Motor neuron (in vitro differentiated cells): ENCODE data around the gene PLCB2. TPM values are rescaled to one million over a fixed set of nuclear protein-coding genes. Genes with fewer than 3 reads are reported as not detected.

Source experiments
- ATAC-seq, 8 experiments: fragments of 200-7000 bp; cut with Tn5 transposase; replicated peaks in 6 of 8; 2 replicates each; pipeline ENCODE4 v1.8.0; 2021; ENCODE audit warnings: mild to moderate bottlenecking in 8 of 8, moderate library complexity in 8 of 8
- H3K27ac ChIP-seq, 2 donors: fragments of 250-450 bp; sonication (Bioruptor Pico); 2 replicates each; pipeline ENCODE4 v1.9.0; 2021; ENCODE audit warnings: antibody characterized with exemption in 2 of 2, mild to moderate bottlenecking in 2 of 2, moderate library complexity in 1 of 2
- H3K4me1 ChIP-seq, 2 donors: fragments of 250-450 bp; sonication (Bioruptor Pico); replicated peaks in 1 of 2; 2 replicates each; pipeline ENCODE4 v1.6.1; 2021; ENCODE audit warnings: antibody characterized with exemption in 2 of 2, mild to moderate bottlenecking in 2 of 2, moderate library complexity in 1 of 2
- H3K4me3 ChIP-seq, 5 donors: fragments of 250-450 bp; sonication (Bioruptor Pico); 2 replicates each; pipeline ENCODE4 v1.9.0; 2021; ENCODE audit warnings: antibody characterized with exemption in 5 of 5, mild to moderate bottlenecking in 5 of 5, moderate library complexity in 4 of 5
- WGBS, 10 experiments: fragments of 450-650 bp; shearing (Covaris generic); methylation state at CpG; one replicate each; pipeline ENCODE4 v1.0.0; 2022; 5-methylcytosine and 5-hydroxymethylcytosine counted together
- in situ Hi-C, 9 experiments: fragments of 400-800 bp; cut with MboI; loops; one replicate each; pipeline ENCODE4 v1.15.0; 2021; ENCODE audit warnings: low sequenced_read_pairs in 9 of 9, low pct_unique_long_range_greater_than_20kb in 2 of 9; ENCODE audit not compliant: unreplicated experiment in 9 of 9
- total RNA-seq, 8 experiments: library from RNA; unstranded; fragments of 300-600 nt; gene quantifications; 2 replicates each; pipeline versions ENCODE4 v1.2.3 to v1.2.4, GENCODE V29; 2022

Gene PLCB2
- total RNA-seq, 8 experiments from 2014 or later: 0.87 to 3.3 (median 1.6) TPM

DNA sequence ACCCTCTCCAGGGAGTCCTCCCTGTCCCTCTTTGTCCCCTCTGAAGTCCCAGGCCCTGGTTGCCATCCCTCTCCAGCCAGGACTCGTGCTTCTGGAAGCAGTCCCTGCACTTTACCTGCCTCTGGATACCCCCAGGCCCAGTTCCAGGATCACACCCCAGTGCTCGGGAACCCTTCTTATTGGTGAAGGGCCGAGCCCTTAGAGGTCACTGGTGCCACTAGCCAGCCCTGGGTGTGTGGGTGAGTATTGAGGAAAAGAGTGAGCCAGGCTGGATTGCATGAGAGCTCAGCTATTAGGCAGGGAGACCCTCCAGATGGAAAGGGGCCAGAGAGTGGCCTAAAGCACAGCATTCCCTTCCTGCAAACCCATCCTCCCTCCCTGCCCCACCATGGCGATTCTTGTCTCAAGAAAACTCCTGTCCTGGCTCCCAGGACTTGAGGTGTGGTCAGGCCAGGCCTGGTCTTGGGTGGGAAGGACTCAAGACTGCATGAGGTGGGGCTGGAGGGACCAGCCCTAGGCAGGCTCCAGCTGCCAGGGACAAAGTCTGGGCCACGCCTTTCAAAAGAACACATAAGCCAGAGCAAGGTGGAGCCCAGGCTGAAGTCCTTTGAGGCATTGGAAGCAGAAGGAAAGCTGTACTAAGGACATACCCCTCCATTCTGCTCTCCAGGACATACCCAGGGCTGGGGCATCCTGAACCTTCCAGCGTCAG is 38.3 kb upstream of the PLCB2 start:
- peak in 3 of 8 experiments; percentile 14 to 73 (median 41) for ATAC-seq
- no peak overlapping the region for H3K4me3 ChIP-seq
- WGBS, 10 experiments: 20 to 100% (median 60%) methylated on average over 1 of the region's 6 CpGs; no CpG with 5 or more reads in 5 of the 10 experiments
- H3K4me1 ChIP-seq: peaks cover 3% of the 10 kb centered on the region in 2 donors
- in situ Hi-C loops: no loop called here
- no peak overlapping the region for H3K27ac ChIP-seq

DNA sequence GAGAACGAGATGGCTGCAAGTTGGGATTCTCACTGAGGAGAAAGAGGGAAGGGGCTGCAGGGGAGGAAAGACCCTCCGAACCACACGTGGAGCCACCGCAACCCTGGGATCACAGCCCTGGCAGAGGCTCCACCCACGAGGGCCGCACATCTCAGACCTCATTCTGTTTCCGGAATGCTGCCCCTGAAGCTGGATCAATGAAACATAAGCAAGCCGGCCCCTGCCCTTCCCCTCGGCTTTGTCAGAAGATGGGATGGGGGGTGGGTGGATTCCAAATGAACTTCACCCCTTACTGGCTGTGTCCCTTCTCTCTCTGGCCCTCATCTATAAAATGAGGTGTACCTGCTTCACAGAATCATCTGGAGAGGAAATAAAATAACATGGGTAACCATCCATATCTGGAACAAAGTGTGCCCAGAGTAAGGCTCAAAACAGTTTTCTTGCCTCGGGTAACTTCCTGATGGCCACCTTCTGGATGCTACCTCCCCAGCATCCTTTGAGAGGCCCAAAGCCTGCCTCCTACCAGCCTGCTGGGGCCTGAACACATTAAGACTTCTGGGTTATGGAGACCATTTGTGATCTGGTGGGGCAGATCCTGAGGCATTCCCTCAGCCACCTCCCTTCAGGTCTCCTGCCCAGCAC is 37.6 kb upstream of the PLCB2 start:
- in situ Hi-C loops: no loop called here
- ATAC-seq: no peak

DNA sequence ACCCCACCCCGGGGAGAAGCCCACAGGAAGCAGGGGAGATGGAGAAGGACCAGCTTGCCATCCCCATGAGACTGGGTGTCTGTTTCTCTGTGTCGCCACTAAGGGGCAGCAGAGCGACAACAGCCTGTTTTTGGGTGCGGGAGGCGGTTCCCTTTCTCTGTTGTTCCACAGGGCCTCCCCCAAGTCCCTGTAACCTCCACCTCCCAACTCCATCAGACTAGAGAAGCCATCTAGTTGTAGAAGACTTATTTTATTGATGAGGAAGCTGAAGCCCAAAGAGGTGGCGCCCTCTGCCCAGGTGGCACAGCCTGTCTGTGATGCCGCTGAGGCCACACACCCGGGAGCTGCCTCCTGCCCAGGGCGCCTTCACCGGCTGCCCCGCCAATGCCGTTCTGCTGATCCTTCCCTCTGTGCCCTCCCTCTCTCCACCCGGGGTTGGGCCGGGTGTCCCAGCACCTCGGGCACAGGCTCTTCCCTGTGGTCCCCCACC is 36.9 kb upstream of the PLCB2 start:
- peaks cover 16 to 17% of the 10 kb centered on the region in 2 donors for H3K4me1 ChIP-seq
- no peak overlapping the region for H3K4me3 ChIP-seq
- 43 to 86% methylated on average over 4 to 9 of the region's 15 CpGs; no CpG with 5 or more reads in 8 of the 10 experiments for WGBS, 10 experiments
- in situ Hi-C loops: no loop called here
- no peak overlapping the region for H3K27ac ChIP-seq
- peak in 3 of 8 experiments; percentile 4 to 50 (median 7) for ATAC-seq

More for the DNA sequence above, 37.6 kb upstream of the PLCB2 start:
- H3K4me1 ChIP-seq: peaks cover 10% of the 10 kb centered on the region in 2 donors
- no peak overlapping the region for H3K27ac ChIP-seq
- WGBS, 10 experiments: 40 to 88% (median 60%) methylated on average over 1 of the region's 10 CpGs; no CpG with 5 or more reads in 7 of the 10 experiments
- no peak overlapping the region for H3K4me3 ChIP-seq

DNA sequence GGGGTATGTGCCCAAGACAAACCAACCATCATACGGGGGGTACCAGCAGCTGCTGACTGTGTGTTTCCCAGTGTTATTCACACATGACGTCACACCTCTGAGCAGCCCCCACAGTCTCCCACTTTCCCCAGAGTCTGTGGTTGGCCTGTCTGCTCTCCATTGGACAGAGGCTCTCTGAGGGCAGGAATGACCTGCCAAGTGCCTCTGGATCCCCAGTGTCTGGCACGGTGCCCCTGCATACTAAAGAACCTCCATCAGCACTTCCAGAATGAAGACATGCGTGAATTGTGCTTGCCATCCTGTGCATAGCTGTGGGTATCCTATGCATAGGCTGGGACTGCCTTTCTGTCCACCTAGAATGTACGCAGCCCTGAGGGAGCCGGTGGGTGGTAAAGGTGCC is 36.5 kb upstream of the PLCB2 start:
- WGBS, 10 experiments: 37 to 100% (median 60%) methylated on average over 1 to 4 of the region's 6 CpGs; no CpG with 5 or more reads in 2 of the 10 experiments
- in situ Hi-C loops: no loop called here
- Histone ChIP-seq H3K4me1 (peaks cover 19 to 20% of the 10 kb centered on the region in 2 donors), H3K4me3 (no peak overlapping the region), H3K27ac (no peak overlapping the region)
- ATAC-seq: no peak

DNA sequence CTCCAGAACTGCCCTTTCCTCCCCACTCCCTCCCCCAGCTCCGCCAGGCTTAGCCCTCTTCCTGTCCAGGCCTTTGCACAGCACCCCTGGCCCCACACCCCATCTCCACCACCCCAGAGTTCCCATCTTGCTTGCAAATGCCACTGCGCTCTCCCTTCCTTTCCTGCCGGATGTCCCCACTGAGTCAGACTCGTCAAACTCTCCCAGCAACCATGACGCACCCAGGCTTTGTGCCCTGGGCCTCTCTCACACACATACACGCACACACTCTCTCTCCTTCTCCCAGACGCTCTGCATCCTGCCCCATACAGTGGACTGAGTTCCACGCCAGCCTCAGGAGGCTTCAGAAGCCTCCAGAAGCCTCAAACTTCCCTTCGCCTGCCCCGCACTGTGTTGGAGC is 35.8 kb upstream of the PLCB2 start:
- WGBS, 10 experiments: 40 to 100% methylated on average over 1 to 2 of the region's 10 CpGs; no CpG with 5 or more reads in 8 of the 10 experiments
- in situ Hi-C loops: no loop called here
- peak in 3 of 8 experiments; percentile 9 to 52 (median 17) for ATAC-seq
- peaks cover 19 to 20% of the 10 kb centered on the region in 2 donors for H3K4me1 ChIP-seq
- H3K27ac ChIP-seq: no peak overlapping the region
- no peak overlapping the region for H3K4me3 ChIP-seq

DNA sequence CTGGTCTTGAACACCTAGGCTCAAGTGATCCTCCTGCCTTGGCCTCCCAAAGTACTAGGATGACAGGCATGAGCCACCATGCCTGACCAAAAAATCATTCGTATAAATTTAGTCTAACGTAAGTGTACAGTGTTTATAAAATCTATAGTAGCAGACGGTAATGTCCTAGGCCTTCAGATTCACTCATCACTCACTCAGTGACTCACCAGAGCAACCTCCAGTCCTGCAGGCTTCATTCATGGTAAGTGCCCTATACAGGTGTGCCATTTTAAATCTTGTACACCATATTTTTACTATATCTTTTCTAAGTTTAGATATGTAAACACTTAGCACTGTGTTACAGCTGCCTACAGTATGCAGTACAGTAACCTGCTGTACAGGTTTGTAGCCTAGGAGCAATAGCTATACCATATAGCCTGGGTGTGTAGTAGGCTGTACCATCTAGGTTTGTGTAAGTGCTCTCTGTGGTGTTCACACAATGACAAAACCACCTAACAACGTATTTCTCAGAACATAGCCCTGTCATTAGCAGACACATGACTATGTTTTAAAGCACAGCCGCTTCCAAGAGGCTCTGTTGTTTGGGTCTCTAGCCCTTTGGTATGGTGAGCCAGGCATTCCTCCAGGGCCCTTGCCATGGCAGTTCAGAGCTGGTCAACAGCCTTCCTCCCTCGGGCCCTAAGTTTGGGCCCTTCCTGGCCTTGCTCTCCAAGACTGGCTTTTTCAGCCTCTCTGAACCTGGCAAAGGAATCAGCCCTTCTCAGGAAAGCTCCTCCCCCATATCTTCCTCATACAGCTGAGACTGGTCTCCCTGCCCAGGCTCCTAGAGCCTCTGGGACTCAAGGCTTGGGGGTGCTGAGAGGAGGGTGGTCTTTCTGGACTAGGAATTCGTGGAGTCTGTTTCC is 34.9 kb upstream of the PLCB2 start:
- 0 to 93% (median 56%) methylated on average over 1 to 7 of the region's 7 CpGs; no CpG with 5 or more reads in 1 of the 10 experiments for WGBS, 10 experiments
- in situ Hi-C loops: no loop called here
- no peak overlapping the region for H3K27ac ChIP-seq
- H3K4me1 ChIP-seq: peaks cover 25 to 26% of the 10 kb centered on the region in 2 donors
- no peak for ATAC-seq
- no peak overlapping the region for H3K4me3 ChIP-seq

DNA sequence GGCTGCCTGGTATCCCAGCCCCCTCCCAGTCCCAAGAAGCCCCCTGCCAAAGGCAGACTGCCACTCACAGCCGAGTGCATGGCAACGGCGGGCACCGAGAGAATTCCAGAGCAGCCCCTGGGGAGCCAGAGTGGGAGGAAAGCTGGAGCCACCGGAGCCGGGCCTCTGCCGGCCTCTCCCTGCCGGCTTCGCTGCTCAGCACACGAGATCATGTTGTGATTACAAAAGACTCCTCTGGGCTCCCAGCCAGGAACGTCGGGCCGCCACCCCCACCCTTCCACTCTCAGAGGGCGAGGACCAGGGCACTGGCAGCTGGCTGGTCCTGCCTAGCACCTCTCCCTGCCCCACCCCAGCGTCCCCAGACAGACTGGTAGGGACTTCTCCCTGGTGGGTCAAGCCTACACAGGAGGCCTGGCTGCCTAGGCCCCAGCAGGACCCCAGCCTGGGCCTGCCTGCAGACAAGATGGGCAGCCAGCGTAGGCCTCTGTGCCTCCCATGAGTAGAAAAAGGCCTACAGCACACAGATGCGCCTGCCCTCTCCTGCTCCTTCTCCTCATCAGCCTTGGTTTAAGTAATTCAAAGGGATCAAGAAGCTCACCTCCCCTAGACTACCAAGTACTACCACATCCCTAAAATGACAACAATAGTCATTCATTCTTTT is 33.1 kb upstream of the PLCB2 start, which contains the start of gene CCDC9B:
TSS of gene CCDC9B (minus strand) at position 200 of the 661 bp plus-strand sequence. CDS start at position 80, 120 bp downstream.
- in situ Hi-C loops: no loop called here
- Histone ChIP-seq H3K4me3 (no peak within 1 kb of the TSS), H3K4me1 (peaks cover 26 to 31% of the 10 kb centered on the region in 2 donors), H3K27ac (peak within 1 kb of the TSS; percentile 57 to 72)
- WGBS, 10 experiments: 53 to 100% (median 83%) methylated on average over 1 to 6 of the region's 17 CpGs; no CpG with 5 or more reads in 7 of the 10 experiments
- ATAC-seq: peak; percentile 68 to 87 (median 76)

DNA sequence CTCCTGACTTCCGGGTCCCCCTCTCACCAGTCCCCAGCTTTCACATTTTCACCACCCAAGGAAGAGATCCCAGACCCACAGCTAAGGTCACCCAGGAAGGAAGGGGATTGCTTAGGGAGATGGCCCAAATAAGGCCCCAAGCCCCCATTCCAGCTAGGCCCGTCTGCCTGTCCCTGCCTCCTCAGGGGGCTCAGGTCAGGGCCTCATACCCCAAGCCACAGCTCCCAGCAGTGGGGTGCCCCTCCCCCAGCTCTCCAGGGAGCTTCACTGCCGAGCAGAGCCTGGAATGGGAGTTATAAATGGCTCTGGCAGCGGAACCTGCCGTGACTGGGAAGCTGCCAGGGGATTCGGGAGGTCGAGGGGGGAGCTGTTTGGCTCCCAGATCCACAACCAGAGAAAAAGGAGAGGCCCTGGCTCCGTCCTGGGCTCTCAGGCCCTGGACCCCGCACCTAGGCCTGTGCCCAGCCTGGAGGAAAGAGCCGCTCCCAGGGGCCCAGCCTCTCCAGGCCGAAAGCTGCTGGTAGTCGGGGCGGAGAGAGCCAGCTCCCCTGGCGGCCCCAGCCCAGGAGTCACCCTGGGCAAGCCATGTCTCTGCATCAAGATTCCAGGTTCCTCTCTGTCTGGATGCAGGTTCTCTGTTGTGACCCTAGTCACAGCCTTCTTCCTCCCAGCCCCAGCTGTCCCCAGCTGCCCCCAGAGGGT is 32.5 kb upstream of the PLCB2 start:
- peak overlapping the region; percentile 57 to 72 for H3K27ac ChIP-seq
- peak; percentile 26 to 57 (median 49) for ATAC-seq
- no peak overlapping the region for H3K4me3 ChIP-seq
- H3K4me1 ChIP-seq: peaks cover 26 to 31% of the 10 kb centered on the region in 2 donors
- in situ Hi-C loops: no loop called here
- WGBS, 10 experiments: 0 to 60% (median 46%) methylated on average over 1 to 7 of the region's 14 CpGs; no CpG with 5 or more reads in 6 of the 10 experiments

DNA sequence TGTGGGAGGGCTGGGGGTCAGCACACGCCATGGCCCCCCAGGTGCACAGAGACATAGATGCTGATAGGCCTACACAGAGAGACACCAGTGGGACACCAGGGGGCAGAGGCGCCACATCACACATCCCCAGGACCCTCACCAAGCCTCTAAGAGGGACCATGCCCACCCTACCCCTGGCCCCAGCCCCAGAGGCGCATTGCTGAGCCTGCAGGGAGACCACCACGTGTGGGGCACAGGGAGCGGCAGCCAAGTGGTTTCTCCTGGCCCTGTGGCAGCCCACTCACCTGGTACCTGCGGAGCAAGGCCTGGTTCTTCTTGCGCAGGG is 31.8 kb upstream of the PLCB2 start:
- 83 to 92% (median 83%) methylated on average over 1 to 2 of the region's 7 CpGs; no CpG with 5 or more reads in 7 of the 10 experiments for WGBS, 10 experiments
- H3K27ac ChIP-seq: no peak overlapping the region
- H3K4me3 ChIP-seq: no peak overlapping the region
- in situ Hi-C loops: no loop called here
- ATAC-seq: peak in 2 of 8 experiments; percentile 3 to 21
- peaks cover 26 to 31% of the 10 kb centered on the region in 2 donors for H3K4me1 ChIP-seq

DNA sequence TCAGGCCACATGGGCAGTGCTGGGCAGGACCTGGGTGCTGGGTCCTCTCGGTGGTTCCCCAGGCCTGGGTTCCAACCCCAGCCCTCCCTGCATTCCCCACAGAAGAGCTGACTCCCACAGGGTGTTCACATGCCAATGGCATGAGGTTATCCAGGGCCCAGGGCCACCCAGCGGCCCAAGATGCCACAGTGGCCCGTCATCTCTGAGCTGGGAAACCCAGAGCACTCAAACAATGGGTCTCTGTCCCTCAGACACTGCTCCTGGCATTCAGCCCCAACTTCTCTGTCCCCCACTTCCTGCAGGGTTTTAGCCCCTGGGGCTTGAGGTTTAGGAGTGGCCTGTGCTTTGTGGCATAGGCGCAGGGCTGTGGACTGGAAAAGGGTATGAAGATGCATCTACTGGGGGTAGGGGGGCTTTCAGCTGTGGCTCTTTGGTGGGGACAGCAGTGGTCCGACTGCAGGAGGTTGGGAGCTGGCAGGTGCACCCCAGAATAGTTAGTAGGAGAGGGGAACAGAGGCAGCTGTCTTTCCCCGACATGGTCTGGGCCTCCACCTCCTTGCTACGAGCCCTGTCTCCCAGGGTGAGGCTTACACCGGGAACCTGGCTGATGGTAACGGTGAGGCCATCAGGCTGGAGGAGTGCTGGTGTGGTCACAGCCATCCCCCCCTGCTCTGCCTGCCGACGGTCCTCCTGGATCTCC is 31.3 kb upstream of the PLCB2 start:
- ATAC-seq: no peak
- in situ Hi-C loops: no loop called here
- 34 to 100% (median 78%) methylated on average over 2 to 4 of the region's 11 CpGs; no CpG with 5 or more reads in 5 of the 10 experiments for WGBS, 10 experiments
- H3K4me1 ChIP-seq: peaks cover 31% of the 10 kb centered on the region in 2 donors
- no peak overlapping the region for H3K4me3 ChIP-seq
- no peak overlapping the region for H3K27ac ChIP-seq

DNA sequence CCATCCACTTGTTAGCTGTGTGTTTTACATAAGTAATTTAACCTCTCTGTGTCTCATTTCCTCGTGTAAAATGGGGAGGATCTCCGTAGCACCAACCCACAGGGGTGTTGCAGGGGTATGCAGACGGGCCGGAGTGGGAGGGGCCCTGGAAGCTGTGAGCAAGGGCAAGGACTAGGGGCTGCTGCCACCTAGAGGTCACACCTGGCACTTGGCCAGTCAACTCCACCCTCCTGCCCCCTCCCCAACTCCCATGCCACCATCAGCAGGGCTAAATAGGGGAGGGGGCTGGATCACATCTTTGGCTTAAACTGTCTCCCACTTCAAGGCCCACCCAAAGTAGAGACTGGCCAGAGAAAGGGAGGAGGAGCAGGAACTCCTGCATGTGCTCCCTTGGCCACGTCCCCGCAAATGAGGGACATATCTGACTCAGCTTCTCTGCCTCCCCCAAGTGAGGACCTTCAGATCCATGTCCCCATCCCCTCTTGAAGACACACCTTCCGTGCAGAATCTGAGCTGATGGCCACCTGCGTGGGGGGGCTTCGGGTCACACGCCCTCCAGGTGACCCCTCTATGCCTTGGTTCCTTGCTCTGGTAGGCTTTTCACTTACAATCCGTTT is 30.4 kb upstream of the PLCB2 start:
- 0 to 60% (median 10%) methylated on average over 1 to 5 of the region's 11 CpGs; no CpG with 5 or more reads in 3 of the 10 experiments for whole genome bisulfite sequencing, 10 experiments
- Histone ChIP-seq H3K27ac (no peak overlapping the region), H3K4me3 (no peak overlapping the region), H3K4me1 (peaks cover 31 to 35% of the 10 kb centered on the region in 2 donors)
- in situ Hi-C loops: no loop called here
- ATAC-seq: peak; percentile 25 to 76 (median 53)
